SK-N-SH (cell line): ENCODE results near the gene SMIM41. TPM values are rescaled to one million over a fixed set of nuclear protein-coding genes. Genes with fewer than 3 reads are reported as not detected.

ENCODE experiments used
- CTCF ChIA-PET: fragments of 300-600, 350-600 bp; formaldehyde crosslinking; extraction: SDS; loops from one replicate; lab custom pipeline; 2021; lab: Yijun Ruan, JAX
- POLR2A ChIA-PET: fragments of 350-600 bp; sonication (Branson Sonifier 250); formaldehyde crosslinking; extraction: SDS; loops from one replicate; lab custom pipeline; 2020; ENCODE audit warnings: antibody characterized with exemption, inconsistent platforms; lab: Yijun Ruan, JAX
- DNase-seq: peaks from one replicate; pipeline ENCODE4 v3.0.0; 2012
- H2AFZ ChIP-seq: fragments of 200-600 bp; sonication (generic); 2 replicates; pipeline ENCODE4 v1.8.1; 2016; ENCODE audit warnings: antibody characterized with exemption, mild to moderate bottlenecking, low read depth
- H3F3A ChIP-seq: fragments of 200-600 bp; sonication (generic); replicated peaks from 2 replicates; pipeline ENCODE3; 2016; ENCODE audit warnings: antibody characterized with exemption, mild to moderate bottlenecking; ENCODE audit not compliant: insufficient read depth
- H3K27ac ChIP-seq, 2 experiments: fragments of 200-500 bp in 1 of 2; fragments of 200-600 bp in 1 of 2; sonication (Bioruptor generic) in 1 of 2; sonication (generic), shearing (Covaris generic) in 1 of 2; 2 replicates each; pipeline versions ENCODE4 v1.5.1 to v1.6.1; 2014 to 2016; ENCODE audit warnings: low read depth in 2 of 2, inconsistent platforms in 1 of 2, low read length in 1 of 2, mild to moderate bottlenecking in 1 of 2, mixed read lengths in 1 of 2
- H3K27me3 ChIP-seq: fragments of 200-600 bp; sonication (generic), shearing (Covaris generic); 2 replicates; pipeline ENCODE4 v1.6.1; 2016; ENCODE audit warnings: mixed run types; ENCODE audit not compliant: insufficient read depth
- H3K36me3 ChIP-seq, 2 experiments: fragments of 200-500 bp in 1 of 2; fragments of 200-600 bp in 1 of 2; sonication (Bioruptor generic) in 1 of 2; sonication (generic) in 1 of 2; replicated peaks in 1 of 2; 2 replicates each; pipeline versions ENCODE3 to v1.5.1; 2014 to 2016; ENCODE audit warnings: low read length in 1 of 2, mild to moderate bottlenecking in 1 of 2; ENCODE audit not compliant: insufficient read depth in 2 of 2, control insufficient read depth in 1 of 2
- H3K4me1 ChIP-seq, 2 experiments: fragments of 200-500 bp in 1 of 2; fragments of 200-600 bp in 1 of 2; sonication (Bioruptor generic) in 1 of 2; sonication (generic), shearing (Covaris generic) in 1 of 2; 2 replicates each; pipeline versions ENCODE4 v1.5.1 to v1.6.1; 2014 to 2016; ENCODE audit warnings: low read depth in 1 of 2, low read length in 1 of 2, mixed run types in 1 of 2; ENCODE audit not compliant: insufficient read depth in 2 of 2, control insufficient read depth in 1 of 2
- H3K4me2 ChIP-seq: fragments of 200-600 bp; sonication (generic), shearing (Covaris generic); 2 replicates; pipeline ENCODE4 v1.6.1; 2017; ENCODE audit warnings: mixed run types
- H3K4me3 ChIP-seq, 2 experiments: fragments of 200-500 bp in 1 of 2; fragments of 200-600 bp in 1 of 2; sonication (Bioruptor generic) in 1 of 2; sonication (generic), shearing (Covaris generic) in 1 of 2; 2 replicates each; pipeline versions ENCODE4 v1.5.1 to v1.8.1; 2014 to 2016; ENCODE audit warnings: low read depth in 2 of 2, inconsistent platforms in 1 of 2, low read length in 1 of 2, mild to moderate bottlenecking in 1 of 2, mixed read lengths in 1 of 2, moderate library complexity in 1 of 2
- H3K79me2 ChIP-seq: fragments of 200-600 bp; sonication (generic); 2 replicates; pipeline ENCODE4 v1.8.1; 2017; ENCODE audit warnings: mild to moderate bottlenecking; ENCODE audit not compliant: insufficient read depth
- H3K9ac ChIP-seq: fragments of 200-600 bp; sonication (generic); 2 replicates; pipeline ENCODE4 v1.6.1; 2017; ENCODE audit warnings: mixed run types
- H3K9me2 ChIP-seq: fragments of 200-600 bp; sonication (generic); 2 replicates; pipeline ENCODE4 v1.6.1; 2017; ENCODE audit warnings: mixed run types
- H3K9me3 ChIP-seq: fragments of 200-600 bp; sonication (generic); 2 replicates; pipeline ENCODE4 v1.6.1; 2017; ENCODE audit warnings: mixed run types, mild to moderate bottlenecking, moderate library complexity
- H4K20me1 ChIP-seq: fragments of 200-600 bp; sonication (generic); 2 replicates; pipeline ENCODE4 v1.6.1; 2017; ENCODE audit warnings: mild to moderate bottlenecking, mixed run types; ENCODE audit not compliant: insufficient read depth
- CHD2 ChIP-seq: fragments of 150-350 bp; IDR thresholded peaks from 2 replicates; pipeline ENCODE4 v1.6.1; 2018; ENCODE audit warnings: low read length; ENCODE audit not compliant: partially characterized antibody
- FOXJ3 ChIP-seq: sonication (generic); formaldehyde crosslinking; IDR thresholded peaks from 2 replicates; pipeline ENCODE4 v1.5.1; 2020; ENCODE audit warnings: mild to moderate bottlenecking, missing genetic modification reagents
- MXI1 ChIP-seq: IDR thresholded peaks from 2 replicates; pipeline ENCODE4 v1.6.1; 2012; ENCODE audit warnings: mild to moderate bottlenecking, low read depth, low read length, improper control_type of control experiment
- RAD21 ChIP-seq: IDR thresholded peaks from 2 replicates; pipeline ENCODE4 v1.6.1; 2012; ENCODE audit warnings: mild to moderate bottlenecking, low read length
- RCOR1 ChIP-seq: fragments of 150-350 bp; IDR thresholded peaks from 2 replicates; pipeline ENCODE4 v1.6.1; 2017; ENCODE audit warnings: antibody characterized with exemption, low read length
- RXRA ChIP-seq: IDR thresholded peaks from 2 replicates; pipeline ENCODE4 v1.4.0; 2012; ENCODE audit warnings: low read depth, mild to moderate bottlenecking, borderline replicate concordance
- TAF1 ChIP-seq: IDR thresholded peaks from 2 replicates; pipeline ENCODE4 v1.6.1; 2012; ENCODE audit warnings: low read depth, mild to moderate bottlenecking, low read length, moderate library complexity, borderline replicate concordance
- TCF12 ChIP-seq: IDR thresholded peaks from 2 replicates; pipeline ENCODE4 v1.4.0; 2012
- WGBS: methylation state at CpG from one replicate; pipeline ENCODE4 v1.1.6; 2017; ENCODE audit warnings: low lambda C conversion rate; 5-methylcytosine and 5-hydroxymethylcytosine counted together
- polyA plus RNA-seq, 3 experiments: library from polyadenylated mRNA; depleted of rRNA; stranded (reverse); fragments of >200 nt; gene quantifications; 2 replicates each; pipeline ENCODE4 v1.2.3, GENCODE V29; 2012
- TF ChIP-seq, protein P1 (sequence below): IDR thresholded peaks from 2 replicates; pipeline ENCODE4 v1.6.1; 2012; ENCODE audit warnings: mild to moderate bottlenecking, low read depth, low read length, moderate library complexity
- TF ChIP-seq, protein P2 (sequence below): fragments of 150-350 bp; IDR thresholded peaks from 2 replicates; pipeline ENCODE4 v1.6.1; 2017; ENCODE audit warnings: antibody characterized with exemption, low read length, low read depth, borderline replicate concordance
- TF ChIP-seq, protein P3 (sequence below): fragments of 200-600 bp; sonication (generic); IDR thresholded peaks from 2 replicates; pipeline ENCODE4 v1.6.1; 2017; ENCODE audit warnings: antibody characterized with exemption, mild to moderate bottlenecking, moderate library complexity

SMIM41 gene
- polyA plus RNA-seq, 1 of the 3 experiments (the other 2 are of a cell fraction) = not detected

DNA sequence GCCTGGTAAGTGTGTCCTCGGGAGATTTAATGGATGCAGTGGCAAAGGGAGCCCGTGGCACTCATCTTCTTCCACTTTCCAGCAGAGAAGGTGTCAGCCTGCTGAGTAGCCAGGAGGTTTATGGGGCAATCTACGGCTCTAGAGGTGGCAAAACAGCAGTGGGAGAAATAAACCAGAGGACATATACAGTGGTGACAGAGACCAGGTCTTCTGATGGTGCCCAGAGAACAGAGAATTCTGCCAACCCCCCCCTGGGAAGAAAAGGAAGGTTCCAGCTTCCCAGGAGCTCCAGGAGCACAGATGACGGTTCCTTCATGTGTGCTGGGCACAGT, 43.0 kb downstream of the SMIM41 start:
- Histone ChIP-seq H3F3A (peaks cover 4% of the 10 kb centered on the region), H3K4me2 (no peak overlapping the region), H3K79me2 (no peaks in the 10 kb centered on the region), H2AFZ (no peak overlapping the region), H3K36me3 (no peaks in the 10 kb centered on the region), H4K20me1 (no peaks in the 10 kb centered on the region), H3K4me1 (peaks cover 0 to 26% of the 10 kb centered on the region in 2 experiments; a peak in 1 of 4 replicates), H3K27ac (no peak overlapping the region), H3K9me3 (no peaks in the 10 kb centered on the region), H3K4me3 (no peak overlapping the region), H3K9ac (no peak overlapping the region), H3K27me3 (no peaks in the 10 kb centered on the region; the same call in 1 of the 2 replicates), H3K9me2 (no peaks in the 10 kb centered on the region)
- POLR2A ChIA-PET = no interaction called here
- CTCF ChIA-PET = interaction anchor here (0.6 to 13.5 kb wide), 17 partner anchors 10 to 1828 kb away, joined by 3 to 247 read pairs (median 4); partner anchors contain the start of gene ATG101
- peak; percentile 11 for DNase-seq
- WGBS = 51% methylated on average over 3 of the region's 4 CpGs
- TF ChIP-seq, protein P1, sequence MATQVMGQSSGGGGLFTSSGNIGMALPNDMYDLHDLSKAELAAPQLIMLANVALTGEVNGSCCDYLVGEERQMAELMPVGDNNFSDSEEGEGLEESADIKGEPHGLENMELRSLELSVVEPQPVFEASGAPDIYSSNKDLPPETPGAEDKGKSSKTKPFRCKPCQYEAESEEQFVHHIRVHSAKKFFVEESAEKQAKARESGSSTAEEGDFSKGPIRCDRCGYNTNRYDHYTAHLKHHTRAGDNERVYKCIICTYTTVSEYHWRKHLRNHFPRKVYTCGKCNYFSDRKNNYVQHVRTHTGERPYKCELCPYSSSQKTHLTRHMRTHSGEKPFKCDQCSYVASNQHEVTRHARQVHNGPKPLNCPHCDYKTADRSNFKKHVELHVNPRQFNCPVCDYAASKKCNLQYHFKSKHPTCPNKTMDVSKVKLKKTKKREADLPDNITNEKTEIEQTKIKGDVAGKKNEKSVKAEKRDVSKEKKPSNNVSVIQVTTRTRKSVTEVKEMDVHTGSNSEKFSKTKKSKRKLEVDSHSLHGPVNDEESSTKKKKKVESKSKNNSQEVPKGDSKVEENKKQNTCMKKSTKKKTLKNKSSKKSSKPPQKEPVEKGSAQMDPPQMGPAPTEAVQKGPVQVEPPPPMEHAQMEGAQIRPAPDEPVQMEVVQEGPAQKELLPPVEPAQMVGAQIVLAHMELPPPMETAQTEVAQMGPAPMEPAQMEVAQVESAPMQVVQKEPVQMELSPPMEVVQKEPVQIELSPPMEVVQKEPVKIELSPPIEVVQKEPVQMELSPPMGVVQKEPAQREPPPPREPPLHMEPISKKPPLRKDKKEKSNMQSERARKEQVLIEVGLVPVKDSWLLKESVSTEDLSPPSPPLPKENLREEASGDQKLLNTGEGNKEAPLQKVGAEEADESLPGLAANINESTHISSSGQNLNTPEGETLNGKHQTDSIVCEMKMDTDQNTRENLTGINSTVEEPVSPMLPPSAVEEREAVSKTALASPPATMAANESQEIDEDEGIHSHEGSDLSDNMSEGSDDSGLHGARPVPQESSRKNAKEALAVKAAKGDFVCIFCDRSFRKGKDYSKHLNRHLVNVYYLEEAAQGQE = no peak

DNA sequence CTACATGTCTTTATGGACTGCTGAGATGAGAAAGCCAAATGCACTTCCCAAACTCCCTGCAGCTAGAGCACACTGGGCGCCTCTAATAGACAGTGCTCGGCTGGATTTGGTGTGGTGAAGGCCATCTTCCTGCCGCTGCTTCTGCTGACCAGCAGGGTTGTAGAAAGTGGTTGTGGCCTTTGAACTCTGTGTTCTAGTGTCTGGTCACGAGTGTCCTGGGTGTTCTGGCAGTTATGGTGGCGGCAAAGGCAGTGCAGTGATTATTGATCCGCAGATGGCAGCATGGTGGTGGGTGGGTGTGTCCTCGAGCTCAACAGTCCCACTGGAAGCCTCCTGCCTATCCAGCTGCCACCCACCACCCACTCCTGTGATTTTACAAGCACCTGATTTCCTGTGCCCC, 43.4 kb downstream of the SMIM41 start:
- H3K9ac ChIP-seq = no peak overlapping the region
- no peak overlapping the region for H2AFZ ChIP-seq
- POLR2A ChIA-PET = no interaction called here
- no peak overlapping the region for H3K4me2 ChIP-seq
- H4K20me1 ChIP-seq = no peaks in the 10 kb centered on the region
- H3K27ac ChIP-seq = no peak overlapping the region
- CTCF ChIA-PET = interaction anchor here (0.6 to 13.5 kb wide), 14 partner anchors 10 to 763 kb away, joined by 3 to 247 read pairs (median 4); no protein-coding TSS in a partner anchor
- H3K79me2 ChIP-seq = no peaks in the 10 kb centered on the region
- H3K4me1 ChIP-seq = peaks cover 0 to 26% of the 10 kb centered on the region in 2 experiments; a peak in 1 of 4 replicates
- H3K36me3 ChIP-seq = no peaks in the 10 kb centered on the region
- H3F3A ChIP-seq = peaks cover 4% of the 10 kb centered on the region
- TF ChIP-seq, protein P2, sequence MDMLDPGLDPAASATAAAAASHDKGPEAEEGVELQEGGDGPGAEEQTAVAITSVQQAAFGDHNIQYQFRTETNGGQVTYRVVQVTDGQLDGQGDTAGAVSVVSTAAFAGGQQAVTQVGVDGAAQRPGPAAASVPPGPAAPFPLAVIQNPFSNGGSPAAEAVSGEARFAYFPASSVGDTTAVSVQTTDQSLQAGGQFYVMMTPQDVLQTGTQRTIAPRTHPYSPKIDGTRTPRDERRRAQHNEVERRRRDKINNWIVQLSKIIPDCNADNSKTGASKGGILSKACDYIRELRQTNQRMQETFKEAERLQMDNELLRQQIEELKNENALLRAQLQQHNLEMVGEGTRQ = no peak
- TF ChIP-seq RAD21 = no peak
- TF ChIP-seq, protein P3, sequence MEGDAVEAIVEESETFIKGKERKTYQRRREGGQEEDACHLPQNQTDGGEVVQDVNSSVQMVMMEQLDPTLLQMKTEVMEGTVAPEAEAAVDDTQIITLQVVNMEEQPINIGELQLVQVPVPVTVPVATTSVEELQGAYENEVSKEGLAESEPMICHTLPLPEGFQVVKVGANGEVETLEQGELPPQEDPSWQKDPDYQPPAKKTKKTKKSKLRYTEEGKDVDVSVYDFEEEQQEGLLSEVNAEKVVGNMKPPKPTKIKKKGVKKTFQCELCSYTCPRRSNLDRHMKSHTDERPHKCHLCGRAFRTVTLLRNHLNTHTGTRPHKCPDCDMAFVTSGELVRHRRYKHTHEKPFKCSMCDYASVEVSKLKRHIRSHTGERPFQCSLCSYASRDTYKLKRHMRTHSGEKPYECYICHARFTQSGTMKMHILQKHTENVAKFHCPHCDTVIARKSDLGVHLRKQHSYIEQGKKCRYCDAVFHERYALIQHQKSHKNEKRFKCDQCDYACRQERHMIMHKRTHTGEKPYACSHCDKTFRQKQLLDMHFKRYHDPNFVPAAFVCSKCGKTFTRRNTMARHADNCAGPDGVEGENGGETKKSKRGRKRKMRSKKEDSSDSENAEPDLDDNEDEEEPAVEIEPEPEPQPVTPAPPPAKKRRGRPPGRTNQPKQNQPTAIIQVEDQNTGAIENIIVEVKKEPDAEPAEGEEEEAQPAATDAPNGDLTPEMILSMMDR = no peak
- no peak for TF ChIP-seq FOXJ3 (CRISPR knock-in tag)
- no peak for TF ChIP-seq MXI1
- TF ChIP-seq, protein P1 = no peak
- TF ChIP-seq RCOR1 = no peak
- no peak for TF ChIP-seq RXRA
- no peak for TF ChIP-seq TAF1
- TF ChIP-seq TCF12 = no peak
- no peak for TF ChIP-seq CHD2
- H3K4me3 ChIP-seq = no peak overlapping the region
- H3K9me2 ChIP-seq = no peaks in the 10 kb centered on the region
- no peak for DNase-seq
- no peaks in the 10 kb centered on the region for H3K9me3 ChIP-seq
- 61% methylated on average over 7 of the region's 7 CpGs for WGBS
- H3K27me3 ChIP-seq = no peaks in the 10 kb centered on the region; the same call in 1 of the 2 replicates
